ENCODE measurements around the gene SPOCK1. TPM values are rescaled to one million over a fixed set of nuclear protein-coding genes. Genes with fewer than 3 reads are reported as not detected.

Gene SPOCK1
- total and polyA plus RNA-seq, 2 experiments from 2014 or later = 268 to 471 TPM

- in situ Hi-C loops (cut with MboI) = no loop called here
- no peaks in the 10 kb centered on the region for H3K9me3 ChIP-seq (ENCODE audit: low read depth)
- H3K4me3 ChIP-seq = no peak overlapping the region
- no peaks in the 10 kb centered on the region for H3K27me3 ChIP-seq (replicated peaks; ENCODE audit: insufficient read depth)
- H3K9ac ChIP-seq = no peak overlapping the region
- peaks cover 100% of the 10 kb centered on the region for H3K79me2 ChIP-seq (ENCODE audit: insufficient read depth)
- TF ChIP-seq EZH2phosphoT487 (IDR thresholded peaks at IDR 0.05; ENCODE audit: insufficient read depth, low read depth) (no peak), EZH2 (IDR thresholded peaks at IDR 0.05; ENCODE audit: insufficient read depth, poor library complexity, severe bottlenecking) (no peak)
- 72 to 78% methylated on average over 3 of the region's 3 CpGs for WGBS, 2 experiments (ENCODE audit: low coverage in 1 of 2, low lambda C conversion rate in 2 of 2, missing lambda C conversion rate in 2 of 2)
- H4K20me1 ChIP-seq (ENCODE audit: insufficient read depth) = peaks cover 24% of the 10 kb centered on the region; the same call in 1 of the 2 replicates
- no peak overlapping the region for H3K27ac ChIP-seq
- no peak for DNase-seq
- peaks cover 13% of the 10 kb centered on the region; the same call in 1 of the 2 replicates for H3F3A ChIP-seq (ENCODE audit: insufficient read depth)
- no peaks in the 10 kb centered on the region for H3K4me1 ChIP-seq (ENCODE audit: insufficient read depth)
- no peak overlapping the region for H2AFZ ChIP-seq
- H3K4me2 ChIP-seq (ENCODE audit: unreplicated experiment) = no peak overlapping the region
- H3K9me2 ChIP-seq (ENCODE audit: insufficient read depth) = peaks cover 5% of the 10 kb centered on the region; the same call in 1 of the 2 replicates
- H3K36me3 ChIP-seq (ENCODE audit: low read depth) = peaks cover 5% of the 10 kb centered on the region; the same call in 1 of the 2 replicates
These were observed 59.5 kb downstream of the SPOCK1 start for GRCh38 chr5:137439645-137440044.

- no peak overlapping the region for H3K27ac ChIP-seq
- peaks cover 13% of the 10 kb centered on the region; the same call in 1 of the 2 replicates for H3F3A ChIP-seq (ENCODE audit: insufficient read depth)
- H3K4me1 ChIP-seq (ENCODE audit: insufficient read depth) = no peaks in the 10 kb centered on the region
- no peaks in the 10 kb centered on the region for H3K9me3 ChIP-seq (ENCODE audit: low read depth)
- peaks cover 5% of the 10 kb centered on the region; the same call in 1 of the 2 replicates for H3K36me3 ChIP-seq (ENCODE audit: low read depth)
- no peaks in the 10 kb centered on the region for H3K27me3 ChIP-seq (replicated peaks; ENCODE audit: insufficient read depth)
- DNase-seq = no peak
- H3K9me2 ChIP-seq (ENCODE audit: insufficient read depth) = peaks cover 5% of the 10 kb centered on the region; the same call in 1 of the 2 replicates
- no peak for TF ChIP-seq EZH2phosphoT487 (IDR thresholded peaks at IDR 0.05; ENCODE audit: insufficient read depth, low read depth)
- H3K4me3 ChIP-seq = no peak overlapping the region
- in situ Hi-C loops (cut with MboI) = no loop called here
- H3K4me2 ChIP-seq (ENCODE audit: unreplicated experiment) = no peak overlapping the region
- peaks cover 18% of the 10 kb centered on the region; the same call in 1 of the 2 replicates for H4K20me1 ChIP-seq (ENCODE audit: insufficient read depth)
- H3K79me2 ChIP-seq (ENCODE audit: insufficient read depth) = peaks cover 99% of the 10 kb centered on the region
- H2AFZ ChIP-seq = no peak overlapping the region
- H3K9ac ChIP-seq = no peak overlapping the region
- WGBS, 2 experiments (ENCODE audit: low coverage in 1 of 2, low lambda C conversion rate in 2 of 2, missing lambda C conversion rate in 2 of 2) = 89 to 100% methylated on average over 2 of the region's 2 CpGs
These were observed 60.2 kb downstream of the SPOCK1 start for GRCh38 chr5:137438932-137439331.

DNA sequence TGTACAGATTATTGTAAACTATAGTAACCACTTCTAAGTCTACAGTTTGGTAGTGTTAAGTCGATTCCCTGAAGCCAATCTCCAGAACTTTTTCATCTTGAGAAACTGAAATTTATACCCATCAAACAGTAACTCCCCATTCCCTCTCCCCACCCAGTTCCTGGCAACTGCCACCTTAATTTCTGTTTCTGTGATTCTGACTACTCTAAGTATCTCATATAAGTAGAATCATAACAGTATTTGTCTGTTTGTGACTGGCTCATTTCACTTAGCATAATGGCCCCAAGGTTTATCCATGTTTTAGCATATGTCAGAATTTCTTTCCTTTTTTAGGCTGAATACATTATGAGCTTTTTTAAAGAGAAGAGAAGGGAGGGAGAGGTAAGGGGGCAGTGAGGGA lies 61.4 kb downstream of the SPOCK1 start:
- no peak for DNase-seq
- 76 to 79% methylated on average over 1 of the region's 1 CpG for WGBS, 2 experiments (ENCODE audit: low coverage in 1 of 2, low lambda C conversion rate in 2 of 2, missing lambda C conversion rate in 2 of 2)
- no peak overlapping the region for H3K4me2 ChIP-seq (ENCODE audit: unreplicated experiment)
- peaks cover 5% of the 10 kb centered on the region; the same call in 1 of the 2 replicates for H3K36me3 ChIP-seq (ENCODE audit: low read depth)
- peaks cover 97% of the 10 kb centered on the region for H3K79me2 ChIP-seq (ENCODE audit: insufficient read depth)
- peaks cover 13% of the 10 kb centered on the region; the same call in 1 of the 2 replicates for H4K20me1 ChIP-seq (ENCODE audit: insufficient read depth)
- H3K27me3 ChIP-seq (replicated peaks; ENCODE audit: insufficient read depth) = no peaks in the 10 kb centered on the region
- H3K9ac ChIP-seq = no peak overlapping the region
- H3K4me1 ChIP-seq (ENCODE audit: insufficient read depth) = no peaks in the 10 kb centered on the region
- no peaks in the 10 kb centered on the region for H3K9me3 ChIP-seq (ENCODE audit: low read depth)
- H3K27ac ChIP-seq = no peak overlapping the region
- no peak for TF ChIP-seq EZH2phosphoT487 (IDR thresholded peaks at IDR 0.05; ENCODE audit: insufficient read depth, low read depth)
- no peak for TF ChIP-seq EZH2 (IDR thresholded peaks at IDR 0.05; ENCODE audit: insufficient read depth, poor library complexity, severe bottlenecking)
- H3K9me2 ChIP-seq (ENCODE audit: insufficient read depth) = peaks cover 5% of the 10 kb centered on the region; the same call in 1 of the 2 replicates
- peaks cover 13% of the 10 kb centered on the region; the same call in 1 of the 2 replicates for H3F3A ChIP-seq (ENCODE audit: insufficient read depth)
- no peak overlapping the region for H3K4me3 ChIP-seq
- in situ Hi-C loops (cut with MboI) = no loop called here
- H2AFZ ChIP-seq = no peak overlapping the region

- 93% methylated on average over 2 of the region's 2 CpGs for whole genome bisulfite sequencing, 2 experiments (ENCODE audit: low coverage in 1 of 2, low lambda C conversion rate in 2 of 2, missing lambda C conversion rate in 2 of 2)
- Histone ChIP-seq H3K4me3 (no peak overlapping the region), H2AFZ (no peak overlapping the region), H3K36me3 (ENCODE audit: low read depth) (no peaks in the 10 kb centered on the region), H3K9me2 (ENCODE audit: insufficient read depth) (no peaks in the 10 kb centered on the region), H3K79me2 (ENCODE audit: insufficient read depth) (peaks cover 96% of the 10 kb centered on the region), H3F3A (ENCODE audit: insufficient read depth) (peaks cover 17% of the 10 kb centered on the region; the same call in 1 of the 2 replicates), H3K9me3 (ENCODE audit: low read depth) (no peaks in the 10 kb centered on the region), H3K27me3 (replicated peaks; ENCODE audit: insufficient read depth) (no peaks in the 10 kb centered on the region), H3K27ac (no peak overlapping the region), H3K4me1 (ENCODE audit: insufficient read depth) (peaks cover 14% of the 10 kb centered on the region), H4K20me1 (ENCODE audit: insufficient read depth) (peaks cover 13% of the 10 kb centered on the region; the same call in 1 of the 2 replicates), H3K4me2 (ENCODE audit: unreplicated experiment) (no peak overlapping the region), H3K9ac (no peak overlapping the region)
- TF ChIP-seq EZH2phosphoT487 (IDR thresholded peaks at IDR 0.05; ENCODE audit: insufficient read depth, low read depth) (no peak), EZH2 (IDR thresholded peaks at IDR 0.05; ENCODE audit: insufficient read depth, poor library complexity, severe bottlenecking) (no peak)
- in situ Hi-C loops (cut with MboI) = no loop called here
- no peak for DNase-seq
These were observed 65.6 kb downstream of the SPOCK1 start for GRCh38 chr5:137433539-137433938.
